Right lobe of liver (tissue), 6 donors: ENCODE results near the gene SCEL. TPM values are rescaled to one million over a fixed set of nuclear protein-coding genes. Genes with fewer than 3 reads are reported as not detected.

Source experiments
- ATAC-seq, 4 donors: fragments of 200-7000 bp; cut with Tn5 transposase; one replicate each; pipeline ENCODE4 v1.9.1; 2020; ENCODE audit warnings: mild to moderate bottlenecking in 4 of 4, moderate library complexity in 4 of 4
- DNase-seq, 3 donors: peaks; one replicate each; pipeline ENCODE4 v3.0.0-alpha.2; 2020
- H3K27ac ChIP-seq, 3 donors: fragments of 200-600 bp; one replicate each; pipeline ENCODE4 v1.8.0; 2022
- H3K27me3 ChIP-seq, 2 donors: fragments of 200-600 bp; one replicate each; pipeline ENCODE4 v1.8.0; 2022
- H3K36me3 ChIP-seq, 4 donors: fragments of 200-600 bp; sonication (generic) in 1 of 4; one replicate each; pipeline versions ENCODE4 v1.5.1 to v1.8.0; 2017 to 2022; ENCODE audit warnings: control low read depth in 1 of 4
- H3K4me1 ChIP-seq, 4 donors: fragments of 200-600 bp; sonication (generic) in 1 of 4; one replicate each; pipeline versions ENCODE4 v1.5.1 to v1.8.0; 2017 to 2022; ENCODE audit warnings: control low read depth in 1 of 4
- H3K4me3 ChIP-seq, 3 donors: fragments of 200-600 bp; one replicate each; pipeline ENCODE4 v1.8.0; 2022
- H3K9me3 ChIP-seq, 4 donors: fragments of 200-600 bp; sonication (generic) in 1 of 4; one replicate each; pipeline versions ENCODE4 v1.5.1 to v1.8.0; 2017 to 2022; ENCODE audit warnings: control low read depth in 1 of 4
- CTCF ChIP-seq, 4 donors: fragments of 200-600 bp in 3 of 4; fragments of 450-650 bp in 1 of 4; IDR thresholded peaks; one replicate each; pipeline versions ENCODE4 v1.5.1 to v1.8.0; 2016 to 2022; ENCODE audit warnings: antibody characterized with exemption in 4 of 4, mild to moderate bottlenecking in 2 of 4
- POLR2A ChIP-seq: fragments of 450-650 bp; IDR thresholded peaks from one replicate; pipeline ENCODE4 v1.6.1; 2017; ENCODE audit warnings: antibody characterized with exemption, mild to moderate bottlenecking
- WGBS: methylation state at CpG from one replicate; pipeline ENCODE4 v1.1.6; 2018; ENCODE audit warnings: low coverage, low lambda C conversion rate; ENCODE audit not compliant: insufficient coverage; ENCODE audit errors: missing lambda C conversion rate; 5-methylcytosine and 5-hydroxymethylcytosine counted together
- intact Hi-C, 2 donors: fragments of 100-400 bp; cut with DNase I; formaldehyde crosslinking; loops; one replicate each; pipeline versions ENCODE4 v1.11.2 to v1.14.1; 2022
- total RNA-seq, 6 experiments: library from RNA; depleted of rRNA in 2 of 6; stranded (reverse); fragments of >200 nt in 2 of 6; fragmentation: NEBNext Ultra II Directional in 3 of 6; extraction: Animal tissue kit (Norgen Biotek cat#: 25700) in 3 of 6; gene quantifications; one replicate each; pipeline versions ENCODE4 v1.1.0 to v1.2.4, GENCODE V29; 2016 to 2023
- donor health status: DM: no; HTN: yes; CAD: no.
- donor health status: DM: no; HTN: no; CAD: no.
- donor health status: DM: no; HTN: no; CAD: no.
- donor health status: DM: no; HTN: yes; CAD: no.
- donor health status: DM: no; HTN: yes; CAD: no.

SCEL gene
- total RNA-seq, 6 experiments from 2014 or later, result not detected

- Histone ChIP-seq H3K27ac (no peak overlapping the region), H3K4me3 (no peak overlapping the region), H3K4me1 (no peaks in the 10 kb centered on the region), H3K27me3 (no peaks in the 10 kb centered on the region), H3K9me3 (no peaks in the 10 kb centered on the region), H3K36me3 (no peaks in the 10 kb centered on the region)
- 42% methylated on average over 5 of the region's 7 CpGs for WGBS
- DNase-seq (no peak), ATAC-seq (no peak)
- TF ChIP-seq CTCF (IDR thresholded peaks at IDR 0.05), result no peak
- TF ChIP-seq POLR2A, result no peak
- intact Hi-C loops, result loop anchor here in 1 of 2 donors (10.0 kb wide), 1 partner anchor 181 kb away; no protein-coding TSS in a partner anchor
These were observed 48.6 kb downstream of the SCEL start for GRCh38 chr13:77584106-77584505.

GRCh38 chr13:77595166-77595810 lies 59.8 kb downstream of the SCEL start:
- TF ChIP-seq POLR2A (no peak), CTCF (IDR thresholded peaks at IDR 0.05) (no peak)
- no peak overlapping the region for H3K4me3 ChIP-seq
- H3K9me3 ChIP-seq, result no peaks in the 10 kb centered on the region
- no peaks in the 10 kb centered on the region for H3K36me3 ChIP-seq
- WGBS, result 20% methylated on average over 2 of the region's 2 CpGs
- no peaks in the 10 kb centered on the region for H3K4me1 ChIP-seq
- no peak overlapping the region for H3K27ac ChIP-seq
- no peak for ATAC-seq
- intact Hi-C loops, result no loop called here
- DNase-seq, result no peak
- no peaks in the 10 kb centered on the region for H3K27me3 ChIP-seq

- H3K4me3 ChIP-seq, result no peak overlapping the region
- H3K36me3 ChIP-seq, result no peaks in the 10 kb centered on the region
- no peaks in the 10 kb centered on the region for H3K9me3 ChIP-seq
- ATAC-seq (no peak), DNase-seq (no peak)
- no peaks in the 10 kb centered on the region for H3K4me1 ChIP-seq
- no peaks in the 10 kb centered on the region for H3K27me3 ChIP-seq
- no peak overlapping the region for H3K27ac ChIP-seq
- TF ChIP-seq CTCF (IDR thresholded peaks at IDR 0.05) (no peak), POLR2A (no peak)
- intact Hi-C loops, result no loop called here
- WGBS, result 35% methylated on average over 1 of the region's 1 CpG
These were observed 61.3 kb downstream of the SCEL start for GRCh38 chr13:77596777-77597176.

GRCh38 chr13:77599351-77599750 lies 63.8 kb downstream of the SCEL start:
- intact Hi-C loops, result no loop called here
- no peaks in the 10 kb centered on the region for H3K4me1 ChIP-seq
- WGBS, result 96% methylated on average over 2 of the region's 2 CpGs
- TF ChIP-seq CTCF (IDR thresholded peaks at IDR 0.05) (no peak), POLR2A (no peak)
- no peaks in the 10 kb centered on the region for H3K9me3 ChIP-seq
- no peak for ATAC-seq
- H3K27me3 ChIP-seq, result no peaks in the 10 kb centered on the region
- H3K36me3 ChIP-seq, result no peaks in the 10 kb centered on the region
- DNase-seq, result no peak
- H3K27ac ChIP-seq, result no peak overlapping the region
- no peak overlapping the region for H3K4me3 ChIP-seq
